KMS-11 (cell line): ENCODE measurements around the gene LARP4B.
"Not testable (repeated sequence)": the region's sequence is repeated elsewhere in the genome, so short reads cannot be mapped to it uniquely, and the experiment has no call there.

Experiments
- H2AFZ ChIP-seq: fragments of 200-600 bp; sonication (generic); 2 replicates; pipeline ENCODE4 v1.6.1; 2016; ENCODE audit warnings: antibody characterized with exemption, mixed run types, low read depth
- H3K27ac ChIP-seq: fragments of 200-600 bp; sonication (generic); 2 replicates; pipeline ENCODE4 v1.6.1; 2016; ENCODE audit warnings: mild to moderate bottlenecking, mixed run types
- H3K27me3 ChIP-seq: fragments of 200-600 bp; sonication (generic); 2 replicates; pipeline ENCODE4 v1.6.1; 2017; ENCODE audit warnings: mild to moderate bottlenecking, low read depth, mixed run types, moderate library complexity; ENCODE audit not compliant: insufficient read depth
- H3K36me3 ChIP-seq: fragments of 200-600 bp; sonication (generic); 2 replicates; pipeline ENCODE4 v1.6.1; 2017; ENCODE audit warnings: mild to moderate bottlenecking, mixed run types; ENCODE audit not compliant: insufficient read depth
- H3K4me1 ChIP-seq: fragments of 200-600 bp; sonication (generic); 2 replicates; pipeline ENCODE4 v1.6.1; 2016; ENCODE audit warnings: mild to moderate bottlenecking, low read depth, mixed run types; ENCODE audit not compliant: poor library complexity, severe bottlenecking
- H3K4me2 ChIP-seq: fragments of 200-600 bp; sonication (generic); 2 replicates; pipeline ENCODE4 v1.7.0; 2016; ENCODE audit warnings: mild to moderate bottlenecking, mixed run types
- H3K4me3 ChIP-seq: fragments of 200-600 bp; sonication (generic); IDR thresholded peaks from 2 replicates; pipeline ENCODE4 v1.6.1; 2017; ENCODE audit warnings: low read depth, low read length, mixed read lengths; ENCODE audit not compliant: insufficient read depth
- H3K79me2 ChIP-seq: fragments of 200-600 bp; sonication (generic); 2 replicates; pipeline ENCODE4 v1.6.1; 2016; ENCODE audit warnings: low read depth, mixed run types; ENCODE audit not compliant: insufficient read depth
- H3K9ac ChIP-seq: fragments of 200-600 bp; sonication (generic); 2 replicates; pipeline ENCODE4 v1.6.1; 2016; ENCODE audit warnings: mild to moderate bottlenecking, mixed run types
- H4K20me1 ChIP-seq: fragments of 200-600 bp; sonication (generic); 2 replicates; pipeline ENCODE4 v1.6.1; 2016; ENCODE audit warnings: mild to moderate bottlenecking, mixed run types; ENCODE audit not compliant: insufficient read depth
- CTCF ChIP-seq: fragments of 200-600 bp; sonication (generic); conservative IDR thresholded peaks from 2 replicates; pipeline ENCODE4 v1.6.1; 2017; ENCODE audit warnings: low read depth, mild to moderate bottlenecking, antibody characterized with exemption, low read length, moderate library complexity, mixed read lengths

The LARP4B gene

GRCh38 chr10:944034-944831, 12.7 kb upstream of the LARP4B start:
- no peaks in the 10 kb centered on the region for H3K36me3 ChIP-seq
- H3K27ac ChIP-seq: no peak overlapping the region
- H3K4me2 ChIP-seq: no peak overlapping the region
- H3K4me1 ChIP-seq: no peaks in the 10 kb centered on the region
- H3K27me3 ChIP-seq: no peaks in the 10 kb centered on the region
- H2AFZ ChIP-seq: no peak overlapping the region
- no peaks in the 10 kb centered on the region for H3K79me2 ChIP-seq
- H3K4me3 ChIP-seq: no peak overlapping the region
- H4K20me1 ChIP-seq: no peaks in the 10 kb centered on the region
- TF ChIP-seq CTCF: no peak
- no peak overlapping the region for H3K9ac ChIP-seq

- no peaks in the 10 kb centered on the region for H3K27me3 ChIP-seq
- H3K4me2 ChIP-seq: no peak overlapping the region
- H2AFZ ChIP-seq: no peak overlapping the region
- no peak overlapping the region for H3K4me3 ChIP-seq
- no peaks in the 10 kb centered on the region for H4K20me1 ChIP-seq
- no peaks in the 10 kb centered on the region for H3K79me2 ChIP-seq
- no peaks in the 10 kb centered on the region for H3K4me1 ChIP-seq
- no peak overlapping the region for H3K9ac ChIP-seq
- TF ChIP-seq CTCF: no peak
- H3K27ac ChIP-seq: no peak overlapping the region
- H3K36me3 ChIP-seq: no peaks in the 10 kb centered on the region
These were observed 12.0 kb upstream of the LARP4B start for GRCh38 chr10:943334-944033.

- H3K27me3 ChIP-seq: no peaks in the 10 kb centered on the region
- no peak overlapping the region for H3K4me3 ChIP-seq
- no peak overlapping the region for H3K27ac ChIP-seq
- H3K9ac ChIP-seq: no peak overlapping the region
- no peaks in the 10 kb centered on the region for H3K4me1 ChIP-seq
- H3K79me2 ChIP-seq: no peaks in the 10 kb centered on the region
- no peak overlapping the region for H2AFZ ChIP-seq
- no peaks in the 10 kb centered on the region for H3K36me3 ChIP-seq
- no peak overlapping the region for H3K4me2 ChIP-seq
- no peaks in the 10 kb centered on the region for H4K20me1 ChIP-seq
- TF ChIP-seq CTCF: no peak
These were observed 7.6 kb upstream of the LARP4B start for GRCh38 chr10:938941-939678.

- Histone ChIP-seq H3K9ac (no peak overlapping the region), H2AFZ (no peak overlapping the region), H3K4me1 (no peaks in the 10 kb centered on the region), H4K20me1 (peaks cover 5% of the 10 kb centered on the region), H3K27ac (no peak overlapping the region), H3K36me3 (no peaks in the 10 kb centered on the region), H3K4me3 (no peak overlapping the region), H3K4me2 (no peak overlapping the region), H3K27me3 (no peaks in the 10 kb centered on the region), H3K79me2 (peaks cover 8% of the 10 kb centered on the region)
- TF ChIP-seq CTCF: no peak
These were observed 3.4 kb upstream of the LARP4B start for GRCh38 chr10:934746-935406.

GRCh38 chr10:934165-934564, 2.7 kb upstream of the LARP4B start:
- H3K4me3 ChIP-seq, H3K9ac ChIP-seq, H3K4me2 ChIP-seq, H3K36me3 ChIP-seq, H3K4me1 ChIP-seq, H3K27me3 ChIP-seq, H2AFZ ChIP-seq, H3K27ac ChIP-seq: not testable (repeated sequence)
- Histone ChIP-seq H4K20me1 (peaks cover 12% of the 10 kb centered on the region), H3K79me2 (peaks cover 16% of the 10 kb centered on the region)
